Neural cell (in vitro differentiated cells): ENCODE data around the gene CENPVL1. TPM values are rescaled to one million over a fixed set of nuclear protein-coding genes. Genes with fewer than 3 reads are reported as not detected.

ENCODE experiments used
- EP300 ChIP-seq: fragments of 450-650 bp; conservative IDR thresholded peaks from 2 replicates; pipeline ENCODE4 v1.6.1; 2014; ENCODE audit warnings: antibody characterized with exemption, mild to moderate bottlenecking, moderate library complexity; ENCODE audit not compliant: poor library complexity, severe bottlenecking
- SMC3 ChIP-seq: fragments of 450-650 bp; conservative IDR thresholded peaks from 2 replicates; pipeline ENCODE4 v1.6.1; 2014; ENCODE audit warnings: antibody characterized with exemption, mild to moderate bottlenecking, moderate library complexity; ENCODE audit not compliant: poor library complexity
- polyA plus RNA-seq: library from polyadenylated mRNA; depleted of rRNA; stranded (reverse); fragments of >200 nt; gene quantifications from 2 replicates; pipeline ENCODE4 v1.2.3, GENCODE V29; 2014

CENPVL1 gene
- polyA plus RNA-seq, 1 donor from 2014 or later = 3.2 TPM

- no peak for TF ChIP-seq EP300
- no peak for TF ChIP-seq SMC3
Measured at GRCh38 chrX:51760657-51761056, 50.3 kb downstream of the CENPVL1 start (continued).

Other genes with a start within 250 kb of the CENPVL1 start
- 100 and 118 TPM in 2 replicates for gene NUDT11, start 213.9 kb upstream of the CENPVL1 start, polyA plus RNA-seq
- 2.0 and 2.8 TPM in 2 replicates for gene CENPVL3, start 91.6 kb upstream of the CENPVL1 start, polyA plus RNA-seq
- 3.2 and 5.6 TPM in 2 replicates for gene CENPVL2, start 27.7 kb upstream of the CENPVL1 start, polyA plus RNA-seq
- 25.4 and 25.5 TPM in 2 replicates for gene GSPT2, start 32.9 kb downstream of the CENPVL1 start, polyA plus RNA-seq
- gene MAGED1, start 183.1 kb downstream of the CENPVL1 start, polyA plus RNA-seq = 378 and 408 TPM in 2 replicates